Measurements from ENCODE around the gene NALCN.

The NALCN gene

GRCh38 chr13:101115762-101116171 lies 300.5 kb downstream of the NALCN start:
- DNase-seq = no peak

- no peak for DNase-seq
Observed at GRCh38 chr13:101111894-101112293, 304.4 kb downstream of the NALCN start.

GRCh38 chr13:101109005-101109404 lies 307.3 kb downstream of the NALCN start:
- no peak for DNase-seq

GRCh38 chr13:101098873-101099272 lies 317.4 kb downstream of the NALCN start:
- no peak for DNase-seq

GRCh38 chr13:101092985-101093384 lies 323.3 kb downstream of the NALCN start:
- DNase-seq = no peak

GRCh38 chr13:101090287-101090686 lies 326.0 kb downstream of the NALCN start:
- no peak for DNase-seq

- DNase-seq = no peak
Observed at GRCh38 chr13:101085551-101085950, 330.8 kb downstream of the NALCN start.

GRCh38 chr13:101082441-101082840 lies 333.9 kb downstream of the NALCN start:
- DNase-seq = no peak

GRCh38 chr13:101080616-101081015 lies 335.7 kb downstream of the NALCN start:
- DNase-seq = no peak

GRCh38 chr13:101065329-101065728 lies 351.0 kb downstream of the NALCN start:
- DNase-seq = no peak

GRCh38 chr13:101059793-101060192 lies 356.5 kb downstream of the NALCN start:
- no peak for DNase-seq

GRCh38 chr13:101058841-101059240 lies 357.5 kb downstream of the NALCN start:
- DNase-seq = no peak

- no peak for DNase-seq
Observed at GRCh38 chr13:101053301-101054093, 362.8 kb downstream of the NALCN start.

GRCh38 chr13:101049166-101049850 lies 367.0 kb downstream of the NALCN start:
- DNase-seq = no peak

GRCh38 chr13:101036546-101036945 lies 379.8 kb downstream of the NALCN start:
- DNase-seq = no peak

- no peak for DNase-seq
Observed at GRCh38 chr13:101035119-101035620, 381.1 kb downstream of the NALCN start.

- DNase-seq = no peak
Observed at GRCh38 chr13:101026736-101027398, 389.4 kb downstream of the NALCN start.

GRCh38 chr13:101026328-101026727 lies 390.0 kb downstream of the NALCN start:
- DNase-seq = no peak

GRCh38 chr13:101025925-101026324 lies 390.4 kb downstream of the NALCN start:
- DNase-seq = no peak

GRCh38 chr13:101025519-101025918 lies 390.8 kb downstream of the NALCN start:
- DNase-seq = no peak

GRCh38 chr13:101019126-101019525 lies 397.2 kb downstream of the NALCN start:
- DNase-seq = no peak

GRCh38 chr13:101018720-101019119 lies 397.6 kb downstream of the NALCN start:
- DNase-seq = no peak

- no peak for DNase-seq
Observed at GRCh38 chr13:101017123-101017872, 399.0 kb downstream of the NALCN start.
